ENCODE measurements around the gene C1orf105. TPM values are rescaled to one million over a fixed set of nuclear protein-coding genes. Genes with fewer than 3 reads are reported as not detected.

C1orf105 gene
- polyA plus RNA-seq, 1 of the 3 experiments (the other 2 are of a cell fraction): not detected

DNA sequence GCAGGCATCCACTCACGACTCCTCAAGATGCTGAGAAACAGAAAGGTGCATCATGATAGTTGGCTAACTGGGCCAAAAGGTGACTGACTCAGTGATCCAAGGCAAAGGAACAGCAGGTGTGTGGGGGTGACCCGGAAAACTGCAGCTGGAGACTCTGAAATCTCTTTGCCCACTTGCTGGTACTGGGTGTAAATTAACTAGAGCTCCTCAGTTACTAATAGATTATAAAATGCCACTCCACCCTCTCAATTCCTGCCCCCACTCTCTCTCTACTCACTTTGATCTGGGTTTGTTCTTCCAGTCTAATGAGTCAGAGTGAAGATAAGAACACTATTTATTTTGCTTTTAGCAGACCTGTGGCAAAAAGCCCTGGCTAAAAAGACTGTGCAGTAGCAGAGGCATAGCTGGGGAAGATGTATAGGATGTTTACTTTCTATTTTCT, 30.5 kb downstream of the C1orf105 start:
- peak overlapping the region; percentile 10; the same call in 1 of the 2 replicates for H2AFZ ChIP-seq (ENCODE audit: low read depth)
- POLR2A ChIA-PET: no interaction called here

DNA sequence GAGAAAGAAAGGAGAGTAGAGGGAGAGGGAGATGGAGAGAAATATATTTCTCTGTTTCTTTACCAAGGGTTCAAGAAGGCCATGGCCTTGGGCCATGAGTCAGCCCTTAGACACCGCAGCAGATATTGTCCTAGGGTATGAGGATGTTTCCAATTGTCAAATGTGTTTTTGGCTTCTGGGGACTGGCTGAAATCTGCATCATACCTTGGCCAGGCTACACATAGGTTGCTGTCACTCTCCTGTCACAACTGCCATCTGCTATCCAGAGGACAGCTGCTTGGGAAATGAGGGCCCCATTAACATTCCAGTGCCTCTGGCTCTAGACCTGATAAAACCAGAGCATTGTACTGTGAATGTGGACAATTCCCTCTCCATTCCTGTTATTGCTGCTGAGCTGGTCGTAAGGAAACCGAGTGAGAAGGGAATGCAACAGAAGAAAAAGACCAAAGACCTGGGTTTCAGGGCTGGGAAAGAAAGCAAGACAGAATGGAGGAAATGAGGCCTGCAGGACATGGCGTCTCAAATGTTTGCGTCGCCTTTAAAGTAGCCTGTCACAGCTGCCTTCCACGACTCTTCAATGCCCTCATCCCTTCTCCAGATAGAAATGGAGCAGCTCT, 32.2 kb downstream of the C1orf105 start:
- POLR2A ChIA-PET: no interaction called here
- no peak overlapping the region for H2AFZ ChIP-seq (ENCODE audit: low read depth)
- H3K27ac ChIP-seq (ENCODE audit: low read depth in 2 of 2, low read length in 1 of 2): 0 out of 4 replicates have a peak overlapping the region, but pooled peaks of 1 of the 2 experiments have one; percentile 18
- TF ChIP-seq SIN3A (IDR thresholded peaks at IDR 0.05; ENCODE audit: borderline replicate concordance, low read depth, low read length) (no peak), NFIC (IDR thresholded peaks at IDR 0.05; ENCODE audit: borderline replicate concordance) (no peak), CHD2 (IDR thresholded peaks at IDR 0.05; ENCODE audit: low read length, partially characterized antibody) (no peak), RFX5 (IDR thresholded peaks at IDR 0.05; ENCODE audit: low read length) (no peak), FOXJ3 (CRISPR knock-in tag; IDR thresholded peaks at IDR 0.05) (no peak), TCF12 (IDR thresholded peaks at IDR 0.05) (no peak), IRF3 (IDR thresholded peaks at IDR 0.05; ENCODE audit: low read depth, low read length) (no peak), FOXM1 (IDR thresholded peaks at IDR 0.05; ENCODE audit: low read depth) (no peak), RAD21 (IDR thresholded peaks at IDR 0.05; ENCODE audit: low read length) (no peak), CTCF (IDR thresholded peaks at IDR 0.05) (no peak), GATA2 (CRISPR knock-in tag; IDR thresholded peaks at IDR 0.05) (no peak), EZH2phosphoT487 (IDR thresholded peaks at IDR 0.05; ENCODE audit: borderline replicate concordance, low read depth) (no peak), GABPA (IDR thresholded peaks at IDR 0.05; ENCODE audit: low read depth) (no peak)
- TF ChIP-seq, protein P1, sequence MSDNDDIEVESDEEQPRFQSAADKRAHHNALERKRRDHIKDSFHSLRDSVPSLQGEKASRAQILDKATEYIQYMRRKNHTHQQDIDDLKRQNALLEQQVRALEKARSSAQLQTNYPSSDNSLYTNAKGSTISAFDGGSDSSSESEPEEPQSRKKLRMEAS (IDR thresholded peaks at IDR 0.05; ENCODE audit: low read depth): no peak
- TF ChIP-seq, protein P2, sequence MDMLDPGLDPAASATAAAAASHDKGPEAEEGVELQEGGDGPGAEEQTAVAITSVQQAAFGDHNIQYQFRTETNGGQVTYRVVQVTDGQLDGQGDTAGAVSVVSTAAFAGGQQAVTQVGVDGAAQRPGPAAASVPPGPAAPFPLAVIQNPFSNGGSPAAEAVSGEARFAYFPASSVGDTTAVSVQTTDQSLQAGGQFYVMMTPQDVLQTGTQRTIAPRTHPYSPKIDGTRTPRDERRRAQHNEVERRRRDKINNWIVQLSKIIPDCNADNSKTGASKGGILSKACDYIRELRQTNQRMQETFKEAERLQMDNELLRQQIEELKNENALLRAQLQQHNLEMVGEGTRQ (IDR thresholded peaks at IDR 0.05; ENCODE audit: borderline replicate concordance, low read depth, low read length): no peak
- H3K4me3 ChIP-seq (ENCODE audit: low read depth in 2 of 2, low read length in 1 of 2): no peak overlapping the region
- no peaks in the 10 kb centered on the region for H3K27me3 ChIP-seq (ENCODE audit: insufficient read depth)
- no peak overlapping the region for H3K9ac ChIP-seq
- no peaks in the 10 kb centered on the region for H4K20me1 ChIP-seq (ENCODE audit: insufficient read depth)
- no peak for DNase-seq
- no peaks in the 10 kb centered on the region for H3K9me2 ChIP-seq
- WGBS (ENCODE audit: low lambda C conversion rate): 71% methylated on average over 7 of the region's 7 CpGs
- H3K79me2 ChIP-seq (ENCODE audit: insufficient read depth): no peaks in the 10 kb centered on the region
- H3F3A ChIP-seq (replicated peaks; ENCODE audit: insufficient read depth): no peaks in the 10 kb centered on the region
- CTCF ChIA-PET: interaction anchor here (0.8 to 6.2 kb wide), 7 partner anchors 8 to 291 kb away, joined by 3 to 57 read pairs (median 4); partner anchors contain the start of gene PIGC
- no peak overlapping the region for H3K4me2 ChIP-seq
- no peaks in the 10 kb centered on the region for H3K9me3 ChIP-seq
- peaks cover 0 to 12% of the 10 kb centered on the region in 2 experiments; a peak in 2 of 4 replicates for H3K4me1 ChIP-seq (ENCODE audit: control insufficient read depth in 1 of 2, insufficient read depth in 2 of 2, low read depth in 1 of 2, low read length in 1 of 2)
- no peaks in the 10 kb centered on the region for H3K36me3 ChIP-seq (replicated peaks in 1 of 2; ENCODE audit: control insufficient read depth in 1 of 2, insufficient read depth in 2 of 2, low read length in 1 of 2)

More for the DNA sequence above, 30.5 kb downstream of the C1orf105 start:
- H3K79me2 ChIP-seq (ENCODE audit: insufficient read depth): no peaks in the 10 kb centered on the region
- TF ChIP-seq RAD21 (IDR thresholded peaks at IDR 0.05; ENCODE audit: low read length) (no peak), YY1 (IDR thresholded peaks at IDR 0.05; ENCODE audit: low read depth) (no peak), GABPA (IDR thresholded peaks at IDR 0.05; ENCODE audit: low read depth) (no peak), TCF12 (IDR thresholded peaks at IDR 0.05) (peak; percentile 4; the same call in 1 of the 2 replicates), IRF3 (IDR thresholded peaks at IDR 0.05; ENCODE audit: low read depth, low read length) (no peak), NRF1 (IDR thresholded peaks at IDR 0.05; ENCODE audit: low read depth, low read length) (no peak)
- peaks cover 0 to 12% of the 10 kb centered on the region in 2 experiments; a peak in 2 of 4 replicates for H3K4me1 ChIP-seq (ENCODE audit: control insufficient read depth in 1 of 2, insufficient read depth in 2 of 2, low read depth in 1 of 2, low read length in 1 of 2)
- H3K9me3 ChIP-seq: no peaks in the 10 kb centered on the region
- WGBS (ENCODE audit: low lambda C conversion rate): 64% methylated on average over 2 of the region's 2 CpGs
- no peaks in the 10 kb centered on the region for H3K27me3 ChIP-seq (ENCODE audit: insufficient read depth)
- CTCF ChIA-PET: interaction anchor here (0.7 to 6.2 kb wide), 9 partner anchors 10 to 448 kb away, joined by 3 to 57 read pairs (median 4); no protein-coding TSS in a partner anchor
- no peaks in the 10 kb centered on the region for H3K36me3 ChIP-seq (replicated peaks in 1 of 2; ENCODE audit: control insufficient read depth in 1 of 2, insufficient read depth in 2 of 2, low read length in 1 of 2)
- H4K20me1 ChIP-seq (ENCODE audit: insufficient read depth): no peaks in the 10 kb centered on the region
- no peak overlapping the region for H3K27ac ChIP-seq (ENCODE audit: low read depth in 2 of 2, low read length in 1 of 2)
- no peak overlapping the region for H3K9ac ChIP-seq
- H3K4me2 ChIP-seq: no peak overlapping the region
- DNase-seq: no peak
- H3F3A ChIP-seq (replicated peaks; ENCODE audit: insufficient read depth): no peaks in the 10 kb centered on the region
- H3K9me2 ChIP-seq: no peaks in the 10 kb centered on the region
- no peak overlapping the region for H3K4me3 ChIP-seq (ENCODE audit: low read depth in 2 of 2, low read length in 1 of 2)

Data from SK-N-SH (cell line).